Measurements from ENCODE around the gene ERBIN. TPM values are rescaled to one million over a fixed set of nuclear protein-coding genes. Genes with fewer than 3 reads are reported as not detected.

Gene ERBIN
- total and polyA plus RNA-seq, 2 of the 13 experiments (the other 11 are each of a cell fraction or from before 2014, with no cell fraction given): 14.4 to 41.7 TPM

GRCh38 chr5:65925601-65926275 is 637 bp upstream of the ERBIN start (continued):
- TF ChIP-seq SMYD3 (CRISPR knock-in tag; IDR thresholded peaks at IDR 0.05) (no peak; the same call in 1 of the 2 replicates), MYPOP (CRISPR knock-in tag; IDR thresholded peaks at IDR 0.05) (no peak), KMT2B (CRISPR knock-in tag; IDR thresholded peaks at IDR 0.05) (peak; percentile 68; the same call in 1 of the 2 replicates), TBP (CRISPR knock-in tag; IDR thresholded peaks at IDR 0.05) (no peak), PAX8 (CRISPR knock-in tag; IDR thresholded peaks at IDR 0.05; ENCODE audit: borderline replicate concordance) (no peak), KAT7 (CRISPR knock-in tag; IDR thresholded peaks at IDR 0.05; ENCODE audit: borderline replicate concordance) (peak; percentile 97), SMAD3 (CRISPR knock-in tag; IDR thresholded peaks at IDR 0.05) (no peak), ZSCAN30 (CRISPR knock-in tag; IDR thresholded peaks at IDR 0.05) (no peak), ZNF557 (CRISPR knock-in tag; IDR thresholded peaks at IDR 0.05) (no peak), BRF2 (CRISPR knock-in tag; IDR thresholded peaks at IDR 0.05) (no peak), SAP130 (CRISPR knock-in tag; IDR thresholded peaks at IDR 0.05; ENCODE audit: low read depth) (peak; percentile 64), SPEN (CRISPR knock-in tag; IDR thresholded peaks at IDR 0.05; ENCODE audit: low read depth) (no peak; the same call in 1 of the 2 replicates), DMAP1 (CRISPR knock-in tag; IDR thresholded peaks at IDR 0.05) (0 out of 2 replicates have a peak, but pooled peaks have one; percentile 21), ZNF589 (CRISPR knock-in tag; conservative IDR thresholded peaks at IDR 0.05) (peak; percentile 67; the same call in 1 of the 2 replicates)

Data from HepG2 (cell line).